ENCODE measurements around the gene SREK1. TPM values are rescaled to one million over a fixed set of nuclear protein-coding genes. Genes with fewer than 3 reads are reported as not detected.

The SREK1 gene
- total and polyA plus RNA-seq, 2 of the 8 experiments (the other 6 are each of a cell fraction or from before 2014, with no cell fraction given): 10.6 to 40.4 TPM

GRCh38 chr5:66164044-66164790 lies 20.1 kb downstream of the SREK1 start (continued):
- TF ChIP-seq FOSL1 (IDR thresholded peaks at IDR 0.05; ENCODE audit: insufficient read depth, low read depth, low read length) (no peak), HDAC6 (IDR thresholded peaks at IDR 0.05; ENCODE audit: low read depth, low read length) (no peak), MAFK (IDR thresholded peaks at IDR 0.05; ENCODE audit: low read depth, low read length) (no peak)
